Transverse colon (tissue), 4 donors: Measurements from ENCODE around the gene HNRNPA1. TPM values are rescaled to one million over a fixed set of nuclear protein-coding genes. Genes with fewer than 3 reads are reported as not detected.
"Not testable (repeated sequence)": the region's sequence is repeated elsewhere in the genome, so short reads cannot be mapped to it uniquely, and the experiment has no call there.

ENCODE experiments used
- DNase-seq: peaks from one replicate; pipeline ENCODE4 v3.0.0-alpha.2; 2019
- H3K27ac ChIP-seq, 4 donors: fragments of 200-600 bp; sonication (generic); 2 replicates each; pipeline ENCODE4 v1.5.1; 2016 to 2018; ENCODE audit warnings: inconsistent platforms in 4 of 4
- H3K27me3 ChIP-seq: fragments of 200-600 bp; sonication (generic); 2 replicates; pipeline ENCODE4 v1.5.1; 2017; ENCODE audit warnings: inconsistent platforms
- H3K36me3 ChIP-seq, 4 donors: fragments of 200-600 bp; sonication (generic); 2 replicates each; pipeline ENCODE4 v1.5.1; 2017 to 2019; ENCODE audit warnings: inconsistent platforms in 4 of 4
- H3K4me1 ChIP-seq, 4 donors: fragments of 200-600 bp; sonication (generic); 2 replicates each; pipeline ENCODE4 v1.5.1; 2017 to 2020; ENCODE audit warnings: inconsistent platforms in 4 of 4
- H3K4me3 ChIP-seq, 4 donors: fragments of 200-600 bp; sonication (generic); 1 replicate in 1 of 4; 2 replicates in 3 of 4; pipeline versions ENCODE4 v1.5.1 to v1.6.1; 2017 to 2019; ENCODE audit warnings: inconsistent platforms in 4 of 4
- H3K9me3 ChIP-seq, 2 donors: fragments of 200-600 bp; sonication (generic); 2 replicates each; pipeline ENCODE4 v1.5.1; 2017 to 2019; ENCODE audit warnings: inconsistent platforms in 2 of 2
- CTCF ChIP-seq, 5 experiments: fragments of 200-600 bp in 3 of 5; fragments of 450-650 bp in 2 of 5; sonication (generic) in 3 of 5; IDR thresholded peaks; 1 replicate in 2 of 5; 2 replicates in 3 of 5; pipeline ENCODE4 v1.5.1; 2016 to 2017; ENCODE audit warnings: antibody characterized with exemption in 5 of 5, inconsistent platforms in 3 of 5, mild to moderate bottlenecking in 2 of 5, moderate library complexity in 1 of 5
- EP300 ChIP-seq: sonication (generic); formaldehyde crosslinking; IDR thresholded peaks from one replicate; pipeline ENCODE4 v1.6.1; 2017; ENCODE audit warnings: antibody characterized with exemption, low read depth
- POLR2A ChIP-seq: fragments of 450-650 bp; IDR thresholded peaks from one replicate; pipeline ENCODE4 v1.6.1; 2016; ENCODE audit warnings: antibody characterized with exemption, mild to moderate bottlenecking, moderate library complexity
- POLR2AphosphoS5 ChIP-seq, 3 donors: sonication (generic); formaldehyde crosslinking; IDR thresholded peaks; one replicate each; pipeline ENCODE4 v1.6.1; 2016; ENCODE audit warnings: antibody characterized with exemption in 3 of 3
- WGBS, 2 donors: methylation state at CpG; one replicate each; pipeline ENCODE4 v1.1.5; 2018; ENCODE audit warnings: low coverage in 1 of 2; 5-methylcytosine and 5-hydroxymethylcytosine counted together
- in situ Hi-C, 4 donors: fragments of 200-750 bp; cut with MboI; loops; one replicate each; pipeline versions ENCODE4 v1.15.0 to v1.15.1; 2017; ENCODE audit warnings: low sequenced_read_pairs in 3 of 4, low pct_ligation_motif_present in 1 of 4, low pct_unique_long_range_greater_than_20kb in 1 of 4
- intact Hi-C: fragments of 100-400 bp; cut with DNase I; formaldehyde crosslinking; loops from one replicate; pipeline ENCODE4 v1.15.1; 2023; ENCODE audit warnings: low total_unique reads
- total RNA-seq, 4 donors: library from RNA; depleted of rRNA; stranded (reverse); fragments of >200 nt; gene quantifications; one replicate each; pipeline ENCODE4 v1.1.0, GENCODE V29; 2016

Gene HNRNPA1
- total RNA-seq, 4 donors from 2014 or later, result 104 to 747 (median 326) TPM

- no peak overlapping the region for H3K4me3 ChIP-seq
- H3K27ac ChIP-seq, result no peak overlapping the region
- peaks cover 0 to 15% (median 15%) of the 10 kb centered on the region in 4 donors for H3K4me1 ChIP-seq
- TF ChIP-seq EP300 (no peak), POLR2A (no peak), POLR2AphosphoS5 (IDR thresholded peaks at IDR 0.05) (no peak), CTCF (IDR thresholded peaks at IDR 0.05) (no peak)
- no peaks in the 10 kb centered on the region for H3K36me3 ChIP-seq
- WGBS, 2 donors, result 87 to 96% methylated on average over 3 to 5 of the region's 5 CpGs
- in situ Hi-C loops, result no loop called here
- intact Hi-C loops, result no loop called here
- no peaks in the 10 kb centered on the region for H3K27me3 ChIP-seq
- H3K9me3 ChIP-seq, result no peaks in the 10 kb centered on the region
- DNase-seq, result no peak
Measured at GRCh38 chr12:54321363-54321762, 40.8 kb downstream of the HNRNPA1 start.

GRCh38 chr12:54324617-54325441 is 44.3 kb downstream of the HNRNPA1 start, which contains the start of gene COPZ1:
TSS of gene COPZ1 (plus strand) at chr12:54325131. CDS start at chr12:54325164, 33 bp downstream.
- no peaks in the 10 kb centered on the region for H3K9me3 ChIP-seq
- intact Hi-C loops (no loop called here), in situ Hi-C loops (no loop called here)

GRCh38 chr12:54325442-54326109 is 45.0 kb downstream of the HNRNPA1 start:
- peak in 1 of 5 experiments; percentile 11 for TF ChIP-seq CTCF (IDR thresholded peaks at IDR 0.05)
- intact Hi-C loops, H3K9me3 ChIP-seq, H3K27me3 ChIP-seq, DNase-seq, in situ Hi-C loops, H3K36me3 ChIP-seq: not testable (repeated sequence)
- Histone ChIP-seq H3K27ac (peak overlapping the region; percentile 91 to 93 (median 92)), H3K4me1 (peaks cover 5 to 58% (median 38%) of the 10 kb centered on the region in 4 donors), H3K4me3 (peak overlapping the region; percentile 65 to 87 (median 80))
- WGBS, 2 donors, result 54 to 68% methylated on average over 12 to 22 of the region's 22 CpGs

More at GRCh38 chr12:54324617-54325441, 44.3 kb downstream of the HNRNPA1 start, which contains the start of gene COPZ1:
- H3K27me3 ChIP-seq, result no peaks in the 10 kb centered on the region
- H3K4me3 ChIP-seq, result peak within 1 kb of the TSS; percentile 65 to 87 (median 80)
- no peak for TF ChIP-seq EP300
- peak; percentile 59 to 78 (median 76) for TF ChIP-seq CTCF (IDR thresholded peaks at IDR 0.05)
- peak; percentile 81 to 85 (median 81) for TF ChIP-seq POLR2AphosphoS5 (IDR thresholded peaks at IDR 0.05)
- peak; percentile 82 for TF ChIP-seq POLR2A
- H3K4me1 ChIP-seq, result peaks cover 0 to 50% (median 31%) of the 10 kb centered on the region in 4 donors
- peak within 1 kb of the TSS; percentile 91 to 93 (median 92) for H3K27ac ChIP-seq
- DNase-seq, result peak; percentile 96
- no peaks in the 10 kb centered on the region for H3K36me3 ChIP-seq
- 0 to 1% methylated on average over 3 to 34 of the region's 34 CpGs for whole genome bisulfite sequencing, 2 donors

GRCh38 chr12:54328595-54329337 is 48.2 kb downstream of the HNRNPA1 start:
- no peak for TF ChIP-seq POLR2A
- no peak for TF ChIP-seq EP300
- no peak for TF ChIP-seq CTCF (IDR thresholded peaks at IDR 0.05)
- TF ChIP-seq POLR2AphosphoS5 (IDR thresholded peaks at IDR 0.05), result no peak
- WGBS, 2 donors, result 74 to 79% methylated on average over 6 of the region's 6 CpGs
- intact Hi-C loops (no loop called here), in situ Hi-C loops (no loop called here)
- no peak overlapping the region for H3K27ac ChIP-seq
- no peak for DNase-seq
- H3K4me1 ChIP-seq, result peaks cover 9 to 68% (median 41%) of the 10 kb centered on the region in 4 donors
- no peaks in the 10 kb centered on the region for H3K36me3 ChIP-seq
- no peak overlapping the region for H3K4me3 ChIP-seq
- H3K9me3 ChIP-seq, result no peaks in the 10 kb centered on the region
- no peaks in the 10 kb centered on the region for H3K27me3 ChIP-seq
